Ascending aorta (tissue), 2 donors: ENCODE results near the gene SACS. TPM values are rescaled to one million over a fixed set of nuclear protein-coding genes. Genes with fewer than 3 reads are reported as not detected.

ENCODE experiments used
- DNase-seq, 2 donors: peaks; one replicate each; pipeline ENCODE4 v3.0.0-alpha.2; 2019; ENCODE audit warnings: low spot score in 2 of 2
- H3K27ac ChIP-seq, 2 donors: fragments of 200-600 bp; sonication (generic); one replicate each; pipeline ENCODE4 v1.5.1; 2016 to 2017; ENCODE audit warnings: mild to moderate bottlenecking in 1 of 2
- H3K27me3 ChIP-seq: fragments of 200-600 bp; sonication (generic); one replicate; pipeline ENCODE4 v1.5.1; 2017
- H3K36me3 ChIP-seq, 2 donors: fragments of 200-600 bp; sonication (generic); one replicate each; pipeline ENCODE4 v1.5.1; 2016
- H3K4me1 ChIP-seq, 2 donors: fragments of 200-600 bp; sonication (generic); one replicate each; pipeline ENCODE4 v1.5.1; 2016 to 2017; ENCODE audit warnings: mild to moderate bottlenecking in 1 of 2
- H3K4me3 ChIP-seq, 2 donors: fragments of 200-600 bp; sonication (generic); one replicate each; pipeline ENCODE4 v1.5.1; 2016 to 2017; ENCODE audit warnings: mild to moderate bottlenecking in 1 of 2
- H3K9me3 ChIP-seq, 2 donors: fragments of 200-600 bp; sonication (generic); one replicate each; pipeline ENCODE4 v1.5.1; 2016
- CTCF ChIP-seq, 3 experiments: fragments of 200-600 bp in 2 of 3; fragments of 450-650 bp in 1 of 3; sonication (generic) in 2 of 3; IDR thresholded peaks; one replicate each; pipeline ENCODE4 v1.5.1; 2016 to 2019; ENCODE audit warnings: antibody characterized with exemption in 3 of 3, mild to moderate bottlenecking in 1 of 3, moderate library complexity in 1 of 3
- intact Hi-C: fragments of 100-400 bp; cut with DNase I; formaldehyde crosslinking; loops from one replicate; pipeline ENCODE4 v1.15.1; 2023
- total RNA-seq: library from RNA; depleted of rRNA; stranded (reverse); fragments of >200 nt; gene quantifications from one replicate; pipeline ENCODE4 v1.1.0, GENCODE V29; 2016

The SACS gene
- total RNA-seq, 1 donor from 2014 or later, result 13.1 TPM

DNA sequence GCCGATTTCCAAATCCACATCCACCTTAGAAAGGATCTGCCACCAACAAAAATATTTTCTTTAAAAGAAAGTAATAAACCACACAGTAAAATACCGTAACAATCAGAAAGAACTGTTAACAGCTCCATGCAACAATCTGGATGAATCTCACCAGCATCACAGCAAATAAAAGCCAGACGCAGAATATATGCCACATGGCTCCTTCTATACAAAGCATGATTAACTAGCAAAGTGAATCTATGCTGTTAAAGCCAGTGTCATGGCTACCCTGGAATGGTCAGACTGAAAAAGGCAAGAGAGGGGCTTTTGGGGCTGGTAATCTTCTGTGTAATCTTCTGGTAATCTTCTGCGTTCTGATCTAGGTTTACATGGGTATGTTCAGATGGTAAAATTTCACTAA is 81.3 kb downstream of the SACS start:
- Histone ChIP-seq H3K36me3 (peaks cover 32 to 86% of the 10 kb centered on the region in 2 donors), H3K27me3 (no peaks in the 10 kb centered on the region), H3K27ac (no peak overlapping the region), H3K4me3 (no peak overlapping the region), H3K4me1 (peaks cover 0 to 8% of the 10 kb centered on the region in 2 donors), H3K9me3 (no peaks in the 10 kb centered on the region)
- no peak for DNase-seq
- intact Hi-C loops, result no loop called here
- no peak for TF ChIP-seq CTCF (IDR thresholded peaks at IDR 0.05)

- no peak for DNase-seq
- Histone ChIP-seq H3K36me3 (peaks cover 34 to 85% of the 10 kb centered on the region in 2 donors), H3K4me1 (peaks cover 0 to 8% of the 10 kb centered on the region in 2 donors), H3K27me3 (no peaks in the 10 kb centered on the region), H3K4me3 (no peak overlapping the region), H3K9me3 (no peaks in the 10 kb centered on the region), H3K27ac (no peak overlapping the region)
- TF ChIP-seq CTCF (IDR thresholded peaks at IDR 0.05), result no peak
- intact Hi-C loops, result no loop called here
These were observed 83.5 kb downstream of the SACS start for GRCh38 chr13:23350009-23350408.

- no peaks in the 10 kb centered on the region for H3K9me3 ChIP-seq
- H3K36me3 ChIP-seq, result peaks cover 27 to 85% of the 10 kb centered on the region in 2 donors
- no peaks in the 10 kb centered on the region for H3K27me3 ChIP-seq
- peaks cover 0 to 8% of the 10 kb centered on the region in 2 donors for H3K4me1 ChIP-seq
- H3K4me3 ChIP-seq, result no peak overlapping the region
- DNase-seq, result no peak
- H3K27ac ChIP-seq, result peak overlapping the region; percentile 13 to 43
- TF ChIP-seq CTCF (IDR thresholded peaks at IDR 0.05), result no peak
- intact Hi-C loops, result no loop called here
These were observed 84.2 kb downstream of the SACS start for GRCh38 chr13:23349161-23349897.

GRCh38 chr13:23348262-23349127 is 85.0 kb downstream of the SACS start:
- H3K27ac ChIP-seq, result peak overlapping the region; percentile 13 to 43

GRCh38 chr13:23347601-23348000 is 85.9 kb downstream of the SACS start:
- DNase-seq, result no peak
- Histone ChIP-seq H3K4me1 (peaks cover 0 to 8% of the 10 kb centered on the region in 2 donors), H3K27ac (no peak overlapping the region), H3K36me3 (peaks cover 20 to 84% of the 10 kb centered on the region in 2 donors), H3K27me3 (no peaks in the 10 kb centered on the region), H3K4me3 (no peak overlapping the region), H3K9me3 (no peaks in the 10 kb centered on the region)
- intact Hi-C loops, result no loop called here
- no peak for TF ChIP-seq CTCF (IDR thresholded peaks at IDR 0.05)

More at GRCh38 chr13:23348262-23349127, 85.0 kb downstream of the SACS start:
- no peak overlapping the region for H3K4me3 ChIP-seq
- intact Hi-C loops, result no loop called here
- H3K27me3 ChIP-seq, result no peaks in the 10 kb centered on the region
- H3K9me3 ChIP-seq, result no peaks in the 10 kb centered on the region
- peaks cover 27 to 84% of the 10 kb centered on the region in 2 donors for H3K36me3 ChIP-seq
- peaks cover 0 to 8% of the 10 kb centered on the region in 2 donors for H3K4me1 ChIP-seq
- DNase-seq, result no peak
- no peak for TF ChIP-seq CTCF (IDR thresholded peaks at IDR 0.05)
